Nephron (organoid): ENCODE measurements around the gene DET1.
"Not testable (repeated sequence)": the region's sequence is repeated elsewhere in the genome, so short reads cannot be mapped to it uniquely, and the experiment has no call there.

ENCODE experiments used
- H3K27ac Mint-ChIP-seq, 3 experiments: 2 replicates each; pipeline ENCODE4 v1.8.0; 2020; ENCODE audit warnings: mixed read lengths in 3 of 3, mild to moderate bottlenecking in 2 of 3, moderate library complexity in 1 of 3
- H3K27me3 Mint-ChIP-seq: 2 replicates; pipeline ENCODE4 v1.8.0; 2021; ENCODE audit warnings: low read depth, mild to moderate bottlenecking, moderate library complexity, mixed read lengths
- H3K36me3 Mint-ChIP-seq: 2 replicates; pipeline ENCODE4 v1.8.0; 2020; ENCODE audit warnings: low read depth, mixed read lengths
- H3K4me1 Mint-ChIP-seq: 2 replicates; pipeline ENCODE4 v1.8.0; 2020; ENCODE audit warnings: mixed read lengths
- H3K4me3 Mint-ChIP-seq, 3 experiments: 2 replicates each; pipeline ENCODE4 v1.8.0; 2020; ENCODE audit warnings: mild to moderate bottlenecking in 3 of 3, mixed read lengths in 3 of 3, moderate library complexity in 2 of 3
- H3K9me3 Mint-ChIP-seq: 2 replicates; pipeline ENCODE4 v1.8.0; 2020; ENCODE audit warnings: mixed read lengths
- TF ChIP-seq, protein P1 (sequence below), 3 experiments: fragments of 200-600 bp; sonication (generic); IDR thresholded peaks; one replicate each; pipeline ENCODE4 v1.5.0; 2021; ENCODE audit warnings: antibody characterized with exemption in 3 of 3; ENCODE audit not compliant: unreplicated experiment in 3 of 3

The DET1 gene

GRCh38 chr15:88542342-88542733 is 4.1 kb downstream of the DET1 start:
- TF ChIP-seq, protein P1, sequence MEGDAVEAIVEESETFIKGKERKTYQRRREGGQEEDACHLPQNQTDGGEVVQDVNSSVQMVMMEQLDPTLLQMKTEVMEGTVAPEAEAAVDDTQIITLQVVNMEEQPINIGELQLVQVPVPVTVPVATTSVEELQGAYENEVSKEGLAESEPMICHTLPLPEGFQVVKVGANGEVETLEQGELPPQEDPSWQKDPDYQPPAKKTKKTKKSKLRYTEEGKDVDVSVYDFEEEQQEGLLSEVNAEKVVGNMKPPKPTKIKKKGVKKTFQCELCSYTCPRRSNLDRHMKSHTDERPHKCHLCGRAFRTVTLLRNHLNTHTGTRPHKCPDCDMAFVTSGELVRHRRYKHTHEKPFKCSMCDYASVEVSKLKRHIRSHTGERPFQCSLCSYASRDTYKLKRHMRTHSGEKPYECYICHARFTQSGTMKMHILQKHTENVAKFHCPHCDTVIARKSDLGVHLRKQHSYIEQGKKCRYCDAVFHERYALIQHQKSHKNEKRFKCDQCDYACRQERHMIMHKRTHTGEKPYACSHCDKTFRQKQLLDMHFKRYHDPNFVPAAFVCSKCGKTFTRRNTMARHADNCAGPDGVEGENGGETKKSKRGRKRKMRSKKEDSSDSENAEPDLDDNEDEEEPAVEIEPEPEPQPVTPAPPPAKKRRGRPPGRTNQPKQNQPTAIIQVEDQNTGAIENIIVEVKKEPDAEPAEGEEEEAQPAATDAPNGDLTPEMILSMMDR (IDR thresholded peaks at IDR 0.05; ENCODE audit: unreplicated experiment in 3 of 3) = no peak
- Mint-ChIP-seq H3K9me3 (peaks cover 7% of the 10 kb centered on the region), H3K27me3 (peaks cover 3% of the 10 kb centered on the region), H3K4me3 (peak overlapping the region in 1 of 3 experiments; percentile 42), H3K27ac (no peak overlapping the region), H3K4me1 (peaks cover 29% of the 10 kb centered on the region), H3K36me3 (peaks cover 8% of the 10 kb centered on the region)

DNA sequence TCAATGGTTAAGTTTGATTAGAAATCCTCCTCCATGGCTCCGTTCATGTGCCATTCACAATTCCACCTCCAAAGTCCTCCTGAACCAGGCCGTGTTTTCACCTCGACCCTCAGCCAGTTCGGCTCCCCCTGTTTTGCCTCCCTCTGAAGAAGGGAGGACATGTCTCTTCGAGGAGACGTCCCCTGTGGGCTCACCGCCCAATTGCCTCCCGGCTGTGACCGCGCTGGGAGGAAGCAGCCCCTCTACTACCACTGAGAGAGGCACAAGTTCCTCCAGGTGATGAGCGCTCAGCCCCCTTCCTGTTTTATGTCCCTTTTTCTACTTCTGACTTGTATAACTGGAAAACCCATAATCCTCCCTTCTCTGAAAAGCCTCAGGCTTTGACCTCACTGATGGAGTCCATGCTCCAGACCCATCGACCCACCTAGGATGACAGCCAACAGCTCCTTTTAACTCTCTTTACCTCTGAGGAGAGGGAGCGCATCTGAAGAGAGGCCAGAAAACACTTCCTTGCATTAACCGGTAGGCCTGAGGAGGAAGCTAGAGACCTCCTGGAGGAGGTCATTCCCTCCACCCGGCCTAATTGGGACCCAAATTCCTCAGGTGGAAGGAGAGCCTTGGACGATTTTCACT is 4.7 kb downstream of the DET1 start:
- TF ChIP-seq, protein P1 (IDR thresholded peaks at IDR 0.05; ENCODE audit: unreplicated experiment in 3 of 3) = no peak
- Mint-ChIP-seq H3K27me3 (no peaks in the 10 kb centered on the region), H3K4me3 (no peak overlapping the region), H3K27ac (peak overlapping the region in 2 of 3 experiments; percentile 7 to 13), H3K36me3 (peaks cover 10% of the 10 kb centered on the region), H3K9me3 (peaks cover 4% of the 10 kb centered on the region), H3K4me1 (peaks cover 29% of the 10 kb centered on the region)

- not testable (repeated sequence) for H3K9me3 Mint-ChIP-seq, H3K27me3 Mint-ChIP-seq, H3K4me3 Mint-ChIP-seq, H3K27ac Mint-ChIP-seq
- Mint-ChIP-seq H3K36me3 (peaks cover 16% of the 10 kb centered on the region), H3K4me1 (peaks cover 29% of the 10 kb centered on the region)
Measured at GRCh38 chr15:88541111-88541510, 5.4 kb downstream of the DET1 start.

- H3K27ac Mint-ChIP-seq, H3K27me3 Mint-ChIP-seq, H3K4me3 Mint-ChIP-seq: not testable (repeated sequence)
- peaks cover 23% of the 10 kb centered on the region for H3K36me3 Mint-ChIP-seq
- H3K4me1 Mint-ChIP-seq = peaks cover 29% of the 10 kb centered on the region
- peaks cover 12% of the 10 kb centered on the region for H3K9me3 Mint-ChIP-seq
Measured at GRCh38 chr15:88540350-88540749, 6.1 kb downstream of the DET1 start.

DNA sequence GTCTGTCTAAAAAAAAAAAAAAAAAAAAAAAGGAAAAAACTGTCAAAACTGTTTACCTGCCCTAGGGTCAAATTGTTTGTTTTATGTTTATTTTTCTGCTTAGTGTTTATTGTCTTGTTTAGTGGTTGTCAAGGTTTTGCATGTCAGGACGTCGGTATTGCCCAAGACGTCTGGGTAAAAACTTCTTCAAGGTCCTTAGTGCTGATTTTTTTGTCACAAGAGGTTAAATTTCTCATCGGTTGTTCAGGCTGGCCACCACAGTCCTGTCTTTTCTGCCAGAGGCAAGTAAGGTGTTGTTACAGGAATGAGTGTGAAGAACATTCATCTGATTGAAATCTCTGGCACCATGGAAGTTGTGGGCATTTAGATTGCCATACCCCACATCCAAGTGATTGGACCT is 7.0 kb downstream of the DET1 start:
- Mint-ChIP-seq H3K4me3 (no peak overlapping the region), H3K4me1 (peaks cover 29% of the 10 kb centered on the region), H3K36me3 (peaks cover 32% of the 10 kb centered on the region), H3K27ac (no peak overlapping the region), H3K9me3 (peaks cover 20% of the 10 kb centered on the region), H3K27me3 (no peaks in the 10 kb centered on the region)
- TF ChIP-seq, protein P1 (IDR thresholded peaks at IDR 0.05; ENCODE audit: unreplicated experiment in 3 of 3) = no peak

GRCh38 chr15:88538972-88539371 is 7.5 kb downstream of the DET1 start:
- TF ChIP-seq, protein P1 (IDR thresholded peaks at IDR 0.05; ENCODE audit: unreplicated experiment in 3 of 3) = no peak
- no peak overlapping the region for H3K27ac Mint-ChIP-seq
- H3K36me3 Mint-ChIP-seq = peaks cover 37% of the 10 kb centered on the region
- no peak overlapping the region for H3K4me3 Mint-ChIP-seq
- peaks cover 24% of the 10 kb centered on the region for H3K9me3 Mint-ChIP-seq
- peaks cover 29% of the 10 kb centered on the region for H3K4me1 Mint-ChIP-seq
- no peaks in the 10 kb centered on the region for H3K27me3 Mint-ChIP-seq

DNA sequence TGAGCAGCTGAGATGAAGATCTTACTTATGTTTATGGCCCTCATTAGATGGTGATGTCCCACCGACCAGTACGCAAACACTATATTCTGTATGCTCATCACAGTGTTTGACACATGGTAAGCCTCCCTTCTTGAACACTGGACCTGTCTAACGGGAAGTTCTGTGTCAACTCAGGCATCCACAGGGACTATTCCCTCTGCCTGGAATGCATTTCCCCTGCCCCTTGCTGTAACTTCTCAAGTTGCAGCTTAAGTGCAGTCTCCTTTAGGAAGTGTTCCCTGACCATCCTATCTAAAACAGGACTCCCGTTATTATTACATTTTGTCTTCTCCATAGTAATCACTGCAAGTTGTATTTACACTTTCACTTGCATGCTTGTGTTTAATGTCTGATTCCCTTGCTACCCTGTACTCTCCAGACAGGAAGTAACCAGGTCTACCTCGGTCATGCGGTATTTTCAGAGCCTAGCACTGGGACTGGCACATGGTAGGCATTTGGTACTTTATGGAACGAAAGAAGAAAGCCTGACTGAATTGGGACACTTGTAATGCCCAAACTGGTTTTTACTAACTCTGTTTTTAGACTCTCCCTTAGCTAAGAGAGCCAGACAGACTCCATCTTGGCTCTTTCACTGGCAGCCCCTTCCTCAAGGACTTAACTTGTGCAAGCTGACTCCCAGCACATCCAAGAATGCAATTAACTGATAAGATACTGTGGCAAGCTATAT is 8.7 kb downstream of the DET1 start:
- peaks cover 49% of the 10 kb centered on the region for H3K36me3 Mint-ChIP-seq
- H3K27ac Mint-ChIP-seq = no peak overlapping the region
- peaks cover 18% of the 10 kb centered on the region for H3K4me1 Mint-ChIP-seq
- H3K9me3 Mint-ChIP-seq = peaks cover 31% of the 10 kb centered on the region
- TF ChIP-seq, protein P1 (IDR thresholded peaks at IDR 0.05; ENCODE audit: unreplicated experiment in 3 of 3) = no peak
- no peak overlapping the region for H3K4me3 Mint-ChIP-seq
- H3K27me3 Mint-ChIP-seq = no peaks in the 10 kb centered on the region
